ENCODE measurements around the gene HP.
"Not testable (repeated sequence)": the region's sequence is repeated elsewhere in the genome, so short reads cannot be mapped to it uniquely, and the experiment has no call there.

The HP gene

DNA sequence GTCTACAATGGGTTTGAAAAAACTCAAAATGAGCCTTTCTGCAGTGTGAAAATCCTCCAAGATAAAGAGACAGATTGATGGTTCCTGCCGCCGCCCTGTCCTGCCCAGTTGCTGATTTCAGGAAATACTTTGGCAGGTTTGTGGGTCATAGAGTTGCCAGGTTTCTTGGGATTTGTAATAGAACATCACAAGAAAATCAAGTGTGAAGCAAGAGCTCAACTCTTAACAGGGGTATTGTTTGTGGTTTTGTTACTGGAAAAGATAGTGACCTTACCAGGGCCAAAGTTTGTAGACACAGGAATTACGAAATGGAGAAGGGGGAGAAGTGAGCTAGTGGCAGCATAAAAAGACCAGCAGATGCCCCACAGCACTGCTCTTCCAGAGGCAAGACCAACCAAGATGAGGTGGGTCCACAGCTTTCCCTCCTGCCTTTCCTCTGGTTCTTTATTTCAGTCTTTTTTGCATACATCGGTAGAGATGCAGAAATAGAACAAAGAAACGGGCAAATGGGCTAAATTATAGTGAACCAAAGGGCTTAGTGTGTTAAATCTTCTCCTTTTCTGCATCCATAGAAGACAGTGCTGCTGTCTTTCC is at the start of gene HP:
Gene HP, plus strand, starts transcription at position 252 of the 594 bp plus-strand sequence. Its CDS starts 148 bp downstream, at position 400.
- DNase-seq, result not testable (repeated sequence)

- not testable (repeated sequence) for DNase-seq
Measured at GRCh38 chr16:72008065-72008423, 46.3 kb upstream of the HP start.

DNA sequence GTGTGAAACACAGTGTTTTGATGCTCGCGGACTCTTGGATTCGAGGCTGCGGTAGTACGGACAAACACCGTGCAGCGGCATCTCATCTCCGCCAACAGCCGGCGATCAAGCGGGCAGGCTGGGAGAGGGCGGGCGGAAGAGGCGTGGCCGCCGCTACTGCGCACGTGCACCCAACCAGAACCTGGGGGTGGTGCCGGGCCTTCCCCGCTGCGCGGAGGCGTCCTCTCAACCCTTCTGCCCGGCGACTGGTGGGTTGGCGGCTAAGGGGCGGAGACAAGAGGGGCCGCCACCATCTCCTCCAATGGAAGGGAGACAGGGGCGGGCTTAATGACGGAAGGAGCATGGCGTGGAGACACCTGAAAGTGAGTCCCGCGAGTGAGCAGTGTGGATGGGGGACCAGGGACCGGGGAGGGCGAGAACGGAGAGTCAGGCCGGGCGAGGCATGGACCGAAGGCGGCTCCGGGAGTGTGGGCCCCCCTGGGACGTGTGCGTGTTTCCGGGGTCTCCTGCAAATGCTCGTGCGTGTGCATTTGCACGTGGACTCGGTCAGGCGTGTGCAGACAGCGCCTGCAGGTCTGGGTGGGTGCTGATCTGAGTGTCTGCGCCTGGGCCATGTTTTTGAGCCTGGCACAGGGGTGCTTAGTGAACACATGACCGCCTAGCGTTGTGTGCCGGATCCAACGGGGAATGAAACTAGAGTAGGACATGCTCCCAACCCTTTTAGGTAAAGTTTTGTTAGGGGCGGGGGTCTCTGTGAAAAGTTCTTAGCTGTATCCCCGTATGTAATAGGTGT is 45.7 kb upstream of the HP start, which contains the start of gene DHODH:
Gene DHODH, plus strand, starts transcription at position 321 of the 793 bp plus-strand sequence. Its CDS starts 21 bp downstream, at position 342.
- DNase-seq, result peak; percentile 94

GRCh38 chr16:72009779-72010178 is 44.5 kb upstream of the HP start:
- DNase-seq, result no peak

GRCh38 chr16:72012607-72013006 is 41.7 kb upstream of the HP start:
- no peak for DNase-seq

- DNase-seq, result peak; percentile 39
Measured at GRCh38 chr16:72013389-72013788, 40.9 kb upstream of the HP start.

- peak; percentile 10 for DNase-seq
Measured at GRCh38 chr16:72013888-72014581, 40.3 kb upstream of the HP start.

- DNase-seq, result no peak
Measured at GRCh38 chr16:72014675-72015074, 39.6 kb upstream of the HP start.

- DNase-seq, result no peak
Measured at GRCh38 chr16:72015124-72015523, 39.2 kb upstream of the HP start.

DNA sequence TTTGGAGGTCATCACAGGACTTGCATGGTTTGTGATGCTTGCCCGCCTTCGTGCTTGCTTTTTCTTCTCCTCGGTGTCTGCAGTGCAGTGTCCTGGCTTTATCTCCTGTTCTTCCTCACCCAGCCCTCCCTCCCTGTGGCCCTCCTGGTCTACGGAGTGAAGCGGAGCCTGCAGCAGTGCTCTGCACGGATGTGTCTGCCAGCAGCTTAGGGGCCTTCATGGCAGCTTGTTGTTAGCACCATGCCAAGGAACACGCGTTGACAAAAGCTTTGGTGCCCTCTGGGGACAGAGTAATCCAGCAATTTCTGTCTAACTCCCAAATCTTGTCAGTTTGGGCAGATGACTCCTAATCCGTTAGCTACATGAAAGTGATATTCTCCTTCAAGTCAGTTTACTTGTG is 35.8 kb upstream of the HP start:
- no peak for DNase-seq

- no peak for DNase-seq
Measured at GRCh38 chr16:72021043-72021442, 33.3 kb upstream of the HP start.

GRCh38 chr16:72022127-72022526 is 32.2 kb upstream of the HP start:
- no peak for DNase-seq

DNA sequence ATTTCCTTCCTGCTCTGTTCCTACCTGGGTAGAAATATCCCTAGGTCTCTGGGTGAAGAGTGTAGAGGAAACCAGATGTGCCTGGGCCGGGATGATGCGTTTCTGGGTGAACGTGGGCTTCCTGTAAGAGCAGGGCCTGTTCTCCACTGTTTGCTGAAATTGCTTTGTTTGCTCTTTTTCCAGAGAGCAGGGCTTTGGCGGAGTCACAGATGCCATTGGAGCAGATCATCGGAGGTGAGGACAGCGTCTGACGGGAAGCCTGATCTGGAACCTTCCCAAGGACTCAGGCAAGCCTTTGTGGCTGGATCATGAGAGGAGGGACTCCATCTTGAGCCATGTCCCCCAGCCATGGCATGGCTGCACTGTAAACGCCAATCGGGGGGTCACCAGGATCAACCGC is 30.3 kb upstream of the HP start:
- DNase-seq, result no peak

DNA sequence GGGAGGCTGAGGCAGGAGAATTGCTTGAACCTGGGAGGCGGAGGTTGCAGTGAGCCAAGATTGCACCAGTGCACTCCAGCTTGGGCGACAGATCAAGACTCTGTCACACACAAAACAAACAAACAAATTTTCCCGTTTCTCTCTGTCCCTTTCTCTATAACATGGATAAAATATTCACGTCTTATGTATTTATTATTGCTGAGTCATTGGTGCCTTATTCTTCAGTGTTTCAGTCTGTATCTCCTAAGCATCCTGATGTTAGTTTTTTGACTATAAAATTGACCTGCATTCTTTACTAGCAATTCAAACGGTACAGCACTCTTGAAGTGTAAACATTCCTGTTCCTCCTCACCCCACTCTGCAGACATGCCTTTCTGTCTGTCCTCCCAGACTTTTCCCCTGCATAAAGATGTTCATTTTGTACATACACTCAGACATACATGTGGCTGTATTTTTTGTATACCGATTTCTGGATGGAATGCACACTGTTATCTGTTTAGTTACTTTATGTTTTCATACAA is 29.4 kb upstream of the HP start:
- DNase-seq, result no peak

GRCh38 chr16:72025404-72026114 is 28.7 kb upstream of the HP start:
- DNase-seq, result no peak

GRCh38 chr16:72027669-72028378 is 26.5 kb upstream of the HP start:
- no peak for DNase-seq

- no peak for DNase-seq
Measured at GRCh38 chr16:72029567-72030271, 24.6 kb upstream of the HP start.

DNA sequence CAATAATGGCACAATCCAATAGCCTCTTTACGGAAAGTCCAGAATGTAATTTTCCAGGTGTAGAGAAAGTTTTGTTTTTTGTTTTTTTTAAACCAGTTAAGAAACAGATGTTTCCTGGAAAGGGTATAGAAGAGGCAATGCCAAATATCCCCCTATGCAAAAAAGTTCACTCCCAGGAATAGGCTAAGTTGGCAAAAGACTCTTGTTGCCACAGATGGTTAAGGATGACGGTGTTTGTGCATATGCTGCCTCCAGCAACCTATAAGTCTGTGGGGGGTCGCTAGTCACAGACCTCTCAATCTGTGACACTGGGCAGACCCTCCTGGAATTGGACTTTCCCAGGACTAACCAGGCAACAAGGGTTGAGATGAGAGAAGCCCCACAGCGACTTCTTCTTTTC is 20.9 kb upstream of the HP start:
- DNase-seq, result no peak

DNA sequence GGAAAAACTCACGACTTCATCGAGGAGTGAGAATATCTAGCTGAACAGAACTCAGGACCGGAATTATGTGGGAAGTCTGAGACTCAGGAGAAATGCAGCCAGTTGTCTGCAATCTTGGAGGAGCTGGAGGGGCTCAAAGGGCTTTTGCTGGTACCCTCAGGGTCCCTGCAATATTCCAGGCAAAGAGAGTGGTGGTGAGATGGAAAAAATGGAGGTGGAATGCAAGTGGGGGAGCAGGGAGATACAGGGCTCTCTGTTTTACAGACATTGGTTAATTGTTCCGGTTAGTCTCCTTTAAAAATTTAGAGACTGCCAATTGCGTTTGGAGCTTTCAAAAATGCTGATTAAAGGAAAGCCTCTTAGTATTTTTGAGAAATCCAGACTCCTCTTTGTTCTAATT is 18.2 kb upstream of the HP start:
- DNase-seq, result no peak

DNA sequence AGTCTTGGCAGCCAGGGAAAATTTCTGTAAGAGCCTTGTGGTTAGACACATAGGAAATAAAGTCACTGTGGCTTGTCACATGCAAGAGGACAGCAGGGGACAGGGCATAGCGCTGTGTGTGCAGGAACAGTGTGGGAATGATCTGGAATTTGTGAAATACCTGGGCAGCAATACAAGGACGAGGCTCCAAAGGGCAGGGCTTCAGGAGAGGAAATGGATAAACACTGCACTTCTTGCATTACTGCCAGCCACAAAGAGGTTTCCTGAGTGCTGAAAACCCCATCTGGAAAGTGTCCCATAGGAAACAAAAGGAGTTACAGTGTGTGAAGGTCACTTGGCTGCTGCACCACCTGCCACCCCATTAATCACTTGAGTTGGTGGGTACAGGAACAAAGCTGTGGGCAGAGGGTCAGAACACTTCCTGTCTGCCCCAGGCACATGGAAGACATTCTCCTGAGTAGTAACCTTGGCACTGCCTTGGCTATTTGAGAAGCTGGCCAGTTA is 12.1 kb upstream of the HP start:
- no peak for DNase-seq

DNA sequence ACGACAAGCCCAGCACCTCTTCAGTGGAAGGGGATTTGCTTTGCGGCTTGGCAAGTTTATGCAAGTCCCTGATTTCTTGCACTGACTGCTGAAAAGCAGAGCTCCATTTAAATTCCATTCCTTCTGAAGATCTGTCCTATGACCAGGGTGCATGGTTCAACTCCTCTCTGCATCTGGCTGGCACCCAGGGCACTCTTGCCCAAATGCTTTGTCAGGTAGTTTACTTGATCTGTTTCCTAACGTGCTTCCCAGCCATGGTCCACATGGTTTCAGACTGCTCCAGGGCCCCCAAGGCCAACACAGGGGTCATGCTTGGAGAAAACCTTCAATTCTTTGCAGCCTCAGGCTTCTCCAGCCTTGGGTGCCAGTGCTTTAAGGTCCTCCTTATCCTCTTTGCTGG is 11.2 kb upstream of the HP start:
- DNase-seq, result no peak

DNA sequence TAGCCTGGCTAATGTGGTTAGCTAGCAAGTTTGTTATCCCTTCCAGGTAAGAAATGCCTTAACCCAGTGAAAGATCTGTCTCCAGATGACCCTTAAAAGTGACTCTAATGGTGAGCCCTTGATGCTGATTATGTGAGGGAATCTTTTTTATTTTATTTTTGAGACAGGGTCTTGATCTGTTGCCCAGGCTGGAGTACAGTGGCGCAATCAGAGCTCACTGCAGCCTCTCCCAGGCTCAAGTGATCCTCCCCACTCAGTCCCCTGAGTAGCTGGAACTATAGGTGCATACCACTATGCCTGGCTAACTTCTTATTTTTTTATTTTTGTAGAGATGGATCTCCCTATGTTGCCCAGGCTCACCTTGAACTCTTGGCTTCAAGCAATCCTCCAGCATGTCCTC is 10.8 kb upstream of the HP start:
- DNase-seq, result no peak

Data from kidney glomerular epithelial cell (primary cell).